Renal cortical epithelial cell (primary cell): Measurements from ENCODE around the gene SUPT3H. TPM values are rescaled to one million over a fixed set of nuclear protein-coding genes. Genes with fewer than 3 reads are reported as not detected.

Experiments
- DNase-seq: peaks from one replicate; pipeline ENCODE4 v3.0.0-alpha.2; 2011; ENCODE audit warnings: low read depth
- total RNA-seq: library from RNA; depleted of rRNA; stranded (reverse); fragments of >200 nt; gene quantifications from 2 replicates; pipeline ENCODE4 v1.2.3, GENCODE V29; 2014

Gene SUPT3H
- total RNA-seq = 24.8 and 43.0 TPM in 2 replicates

DNA sequence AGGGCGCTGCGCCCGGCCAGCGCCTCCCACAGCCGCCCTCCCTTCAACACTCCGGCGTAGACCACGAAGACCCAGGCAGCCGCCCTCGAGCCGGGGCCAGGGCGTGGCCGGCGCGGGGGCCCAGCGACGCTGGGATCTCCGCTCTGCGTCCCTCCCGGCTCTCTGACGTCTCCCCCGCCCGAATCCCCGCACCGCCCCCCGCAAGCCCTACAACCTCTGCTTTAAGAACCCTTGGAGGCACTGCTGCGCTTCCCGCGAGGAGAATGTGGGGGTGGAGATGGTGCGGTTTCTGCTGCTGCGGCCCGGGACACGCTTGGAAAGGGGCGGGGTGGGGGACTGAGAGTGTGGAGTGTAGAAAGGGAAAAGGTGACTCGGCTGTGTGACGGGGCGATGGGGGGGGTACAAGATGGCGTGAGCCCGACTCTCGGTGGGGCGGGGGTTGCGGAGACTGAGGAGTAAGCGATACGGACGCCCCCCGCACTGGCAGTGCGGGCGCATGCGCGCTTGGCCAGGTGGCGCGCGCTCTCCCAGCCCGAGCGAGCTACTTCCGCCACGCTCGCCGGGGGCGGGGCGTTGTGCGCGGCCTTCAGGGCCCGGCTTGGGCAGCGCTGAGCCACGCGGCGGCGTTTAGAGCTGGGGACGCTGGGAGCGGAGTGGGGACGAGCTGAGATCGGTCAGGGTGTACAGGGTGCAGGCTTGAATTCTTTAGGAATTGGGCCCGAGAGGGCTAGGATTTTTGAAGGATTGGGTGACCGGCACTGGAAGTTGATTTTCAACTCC, at the start of gene SUPT3H:
Gene SUPT3H (minus strand): TSS at position 381 of the 780 bp plus-strand sequence.
- DNase-seq = peak; percentile 74

DNA sequence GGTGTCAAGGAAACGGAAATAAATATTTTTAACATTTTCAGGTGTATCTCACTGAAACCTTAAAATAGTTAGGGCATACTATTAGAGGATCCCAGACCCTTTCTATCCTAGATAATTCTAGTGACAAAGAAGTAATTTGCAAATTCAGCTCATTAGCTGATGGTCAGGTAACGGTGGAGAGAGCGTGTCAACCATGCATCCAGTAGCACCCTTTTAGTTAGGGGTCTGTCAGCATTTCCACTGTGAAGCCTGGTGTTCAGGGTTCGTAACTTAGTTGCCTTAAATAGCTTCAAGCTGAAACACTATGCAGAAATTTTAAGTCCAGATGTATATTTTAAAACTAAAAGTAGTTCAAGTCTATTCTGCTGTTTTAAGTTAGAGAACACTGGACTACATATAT, 48.5 kb upstream of the SUPT3H start:
- no peak for DNase-seq

DNA sequence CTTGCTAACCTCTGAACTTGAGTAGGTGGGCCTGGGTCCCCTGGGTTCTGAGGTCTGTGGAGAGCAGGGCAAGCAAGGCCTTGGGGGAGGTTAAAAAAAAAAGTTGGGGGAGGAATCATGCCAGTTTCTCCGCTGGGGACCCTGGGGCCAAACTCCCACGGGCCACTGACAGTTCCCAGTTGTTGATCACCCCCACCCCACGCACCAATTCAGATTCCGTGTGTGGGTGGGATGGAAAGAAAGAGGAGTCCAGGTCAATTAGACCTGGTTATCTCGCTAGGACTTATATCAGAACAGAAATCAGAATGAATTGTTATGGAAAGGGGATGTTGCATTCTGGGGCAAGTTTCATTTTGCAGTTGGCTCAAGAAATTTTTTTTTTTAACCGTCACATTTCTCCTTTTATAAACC, 46.7 kb upstream of the SUPT3H start:
- no peak for DNase-seq

DNA sequence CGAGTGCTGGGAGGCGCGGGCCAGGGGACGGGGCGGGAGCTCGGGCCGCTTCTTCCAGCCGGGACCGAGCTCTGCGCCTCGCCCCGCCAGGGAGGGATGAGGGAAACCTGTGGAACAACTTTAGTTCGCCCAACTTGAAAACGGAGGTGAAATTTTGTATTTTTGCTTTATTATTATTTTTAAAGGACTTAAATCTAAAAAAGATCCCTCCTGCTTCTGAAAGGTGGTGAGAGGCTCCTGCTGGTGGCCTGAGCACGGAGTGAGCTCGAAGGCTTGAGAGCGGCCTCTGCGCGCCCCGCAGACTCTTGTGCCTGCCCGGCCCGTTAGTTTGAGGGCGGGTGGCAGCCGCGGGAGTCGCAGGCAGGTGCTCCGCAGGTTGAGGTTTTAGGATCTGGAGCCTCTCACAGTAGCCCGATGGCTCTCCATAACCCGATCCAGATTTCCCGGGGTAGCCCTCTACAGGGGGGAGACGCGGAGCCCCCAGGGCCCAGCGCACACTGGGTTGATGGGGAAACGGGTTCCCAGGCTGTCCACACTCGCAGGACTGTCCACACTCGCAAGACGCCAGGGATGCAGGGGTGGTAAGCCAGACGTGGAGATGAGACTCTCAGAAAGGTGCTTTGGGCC, 46.2 kb upstream of the SUPT3H start:
- DNase-seq = no peak

DNA sequence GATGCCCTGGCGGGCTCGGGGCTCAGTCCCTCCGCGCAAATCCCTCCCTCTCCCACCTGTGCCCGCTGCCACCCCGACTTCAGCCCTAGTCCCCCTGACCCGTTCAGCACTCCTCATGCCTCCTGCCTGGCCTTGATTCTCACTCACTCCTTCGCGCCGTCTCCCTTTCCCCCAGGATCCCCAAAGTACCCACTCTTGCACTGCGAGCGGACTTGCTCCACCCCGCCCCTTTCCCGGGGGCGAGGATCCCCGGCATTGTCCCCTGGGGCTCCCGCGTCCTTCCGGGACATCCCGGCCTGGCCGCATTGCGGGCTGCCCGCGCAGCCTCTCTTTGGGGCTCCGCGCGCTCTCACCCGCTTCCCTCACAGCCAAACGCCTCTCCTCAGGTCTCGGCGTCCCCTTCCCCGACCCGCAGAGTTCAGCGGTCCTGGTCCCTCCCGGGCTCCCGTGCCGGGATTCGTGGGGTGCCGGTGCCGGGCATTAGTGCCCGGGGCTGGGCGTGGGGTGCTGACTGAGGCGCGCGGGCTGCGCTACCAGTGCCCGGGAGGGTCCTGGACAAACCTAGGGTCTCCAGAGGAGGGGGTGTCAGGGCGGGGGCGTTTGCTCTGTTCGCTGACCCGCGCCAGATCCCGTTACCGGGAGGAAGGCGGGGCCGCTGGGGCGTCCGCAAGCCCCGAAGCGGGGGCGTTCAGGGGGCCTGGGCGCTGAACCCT, 45.5 kb upstream of the SUPT3H start:
- no peak for DNase-seq

DNA sequence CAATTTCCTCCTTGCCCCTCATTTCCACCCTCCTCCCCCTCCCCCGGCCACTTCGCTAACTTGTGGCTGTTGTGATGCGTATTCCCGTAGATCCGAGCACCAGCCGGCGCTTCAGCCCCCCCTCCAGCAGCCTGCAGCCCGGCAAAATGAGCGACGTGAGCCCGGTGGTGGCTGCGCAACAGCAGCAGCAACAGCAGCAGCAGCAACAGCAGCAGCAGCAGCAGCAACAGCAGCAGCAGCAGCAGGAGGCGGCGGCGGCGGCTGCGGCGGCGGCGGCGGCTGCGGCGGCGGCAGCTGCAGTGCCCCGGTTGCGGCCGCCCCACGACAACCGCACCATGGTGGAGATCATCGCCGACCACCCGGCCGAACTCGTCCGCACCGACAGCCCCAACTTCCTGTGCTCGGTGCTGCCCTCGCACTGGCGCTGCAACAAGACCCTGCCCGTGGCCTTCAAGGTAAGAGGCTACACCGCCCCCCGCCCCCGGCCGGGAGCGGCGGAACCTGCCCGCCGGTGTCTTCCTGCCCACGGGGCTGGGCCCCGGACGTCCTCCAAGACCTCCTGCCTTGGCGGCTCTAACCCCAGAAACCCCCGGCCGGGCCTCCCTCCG, 44.9 kb upstream of the SUPT3H start:
- no peak for DNase-seq

DNA sequence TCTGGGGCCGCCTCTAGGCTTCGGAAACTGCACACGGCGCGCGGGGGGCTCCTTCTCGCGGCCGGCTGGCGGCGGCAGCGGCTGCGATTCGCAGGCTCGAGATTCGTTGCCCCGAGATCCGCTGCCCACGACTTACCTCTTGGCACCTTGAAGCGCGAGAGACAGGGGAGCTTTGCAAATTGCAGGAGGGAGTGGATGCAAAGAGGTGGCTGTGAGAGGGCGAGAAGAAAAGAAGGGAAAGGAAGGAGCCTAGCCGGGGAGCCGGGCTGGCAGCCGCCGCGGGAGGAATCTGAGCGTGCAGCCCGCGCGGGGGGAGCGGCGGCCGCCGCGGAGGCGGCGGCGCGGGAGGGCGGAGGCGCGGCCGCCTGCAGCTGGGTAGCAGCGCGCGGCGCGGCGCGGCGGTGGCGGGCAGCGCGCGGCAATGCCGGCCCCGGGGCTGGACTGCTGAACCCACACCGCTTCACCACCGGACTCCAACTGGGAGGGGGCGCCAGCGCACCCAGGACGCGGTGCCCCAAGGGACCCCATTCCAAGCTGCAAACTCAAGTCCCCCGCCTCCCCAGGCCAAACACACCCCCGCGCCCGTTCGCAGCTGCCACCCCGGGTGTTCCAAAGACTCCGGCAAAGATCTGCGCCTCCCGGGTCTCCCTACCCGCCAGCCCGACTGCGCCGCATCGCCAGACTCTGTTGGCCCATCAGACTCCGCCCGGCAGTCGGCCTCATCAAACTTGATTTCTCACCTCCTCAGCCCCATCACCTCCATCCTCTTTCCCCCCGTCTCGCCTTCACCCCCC, 44.2 kb upstream of the SUPT3H start:
- peak; percentile 55 for DNase-seq

DNA sequence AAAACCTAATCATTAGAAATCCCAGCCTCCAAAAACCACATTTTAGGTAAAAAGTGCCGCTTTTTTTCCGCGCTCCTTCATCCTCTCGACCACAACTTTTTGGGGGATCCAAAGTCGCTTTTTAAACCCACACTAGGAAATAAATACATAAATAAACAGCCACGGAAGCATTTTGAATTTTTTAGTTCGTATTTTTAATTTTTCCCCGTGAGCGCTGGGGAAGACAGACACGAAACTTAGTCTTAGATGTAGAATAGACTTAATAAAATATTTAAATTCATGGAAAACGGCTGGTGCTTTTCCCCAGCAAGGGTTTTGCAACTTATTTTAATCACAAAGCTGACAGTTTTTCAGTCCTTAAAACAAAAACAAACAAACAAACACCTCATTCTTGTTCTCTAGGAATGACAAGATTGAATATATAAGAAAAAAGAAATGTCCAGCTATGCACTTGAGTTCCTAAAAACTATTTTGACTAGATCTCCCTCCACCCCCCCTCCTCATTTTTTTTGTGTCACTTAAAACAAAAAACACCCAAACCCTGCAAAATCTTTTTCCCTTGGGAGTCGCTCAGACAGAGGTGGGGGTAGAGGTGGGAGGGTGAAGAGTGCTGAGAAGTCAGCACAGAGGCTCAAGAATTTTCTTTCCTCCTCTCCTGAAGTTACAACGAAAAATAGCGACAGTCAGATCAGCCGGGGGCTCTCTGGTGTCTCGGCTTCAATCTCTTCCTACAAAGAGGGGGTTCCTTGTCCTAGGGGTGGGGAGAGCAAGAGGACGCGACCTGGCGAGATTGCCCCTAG, 43.4 kb upstream of the SUPT3H start:
- DNase-seq = no peak

DNA sequence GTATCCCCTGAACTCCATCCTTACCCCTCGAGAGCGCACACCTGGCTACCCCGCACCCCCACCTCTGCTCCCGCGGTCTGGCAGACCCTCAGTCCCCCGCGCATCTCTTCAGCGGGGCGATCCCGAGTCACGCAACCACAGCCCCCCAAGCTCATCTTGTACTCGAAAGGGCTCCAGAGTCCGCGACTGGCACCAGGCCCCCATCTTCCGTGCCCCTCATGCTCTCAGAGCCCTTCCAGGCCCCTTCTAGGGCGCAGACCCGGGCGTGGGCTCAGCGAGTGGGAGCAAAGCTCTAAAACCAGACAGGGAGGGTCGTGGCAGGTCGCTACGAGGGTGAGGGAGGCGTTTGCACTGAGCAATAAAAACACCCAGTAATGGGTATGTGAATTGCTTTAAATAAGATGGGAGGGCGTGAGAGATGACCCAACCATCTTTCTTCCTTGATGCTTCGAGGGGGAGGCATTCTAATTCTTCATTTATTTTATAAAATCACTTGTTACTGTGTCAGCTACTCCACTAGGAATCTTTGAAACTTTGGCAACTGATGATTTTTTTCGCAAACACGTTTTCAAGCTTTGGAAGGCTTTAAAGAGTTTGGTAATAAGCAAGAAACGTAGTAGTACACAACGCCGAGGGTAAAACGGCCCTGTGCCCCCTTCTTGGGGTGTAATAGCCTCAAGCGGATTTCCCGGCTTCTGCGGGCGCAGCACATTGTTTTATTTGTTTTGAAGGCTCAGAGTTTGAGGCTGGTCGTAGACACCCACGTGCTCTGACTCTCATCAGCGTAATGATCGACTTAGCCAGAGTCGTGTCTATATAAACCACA, 42.6 kb upstream of the SUPT3H start:
- peak; percentile 81 for DNase-seq

DNA sequence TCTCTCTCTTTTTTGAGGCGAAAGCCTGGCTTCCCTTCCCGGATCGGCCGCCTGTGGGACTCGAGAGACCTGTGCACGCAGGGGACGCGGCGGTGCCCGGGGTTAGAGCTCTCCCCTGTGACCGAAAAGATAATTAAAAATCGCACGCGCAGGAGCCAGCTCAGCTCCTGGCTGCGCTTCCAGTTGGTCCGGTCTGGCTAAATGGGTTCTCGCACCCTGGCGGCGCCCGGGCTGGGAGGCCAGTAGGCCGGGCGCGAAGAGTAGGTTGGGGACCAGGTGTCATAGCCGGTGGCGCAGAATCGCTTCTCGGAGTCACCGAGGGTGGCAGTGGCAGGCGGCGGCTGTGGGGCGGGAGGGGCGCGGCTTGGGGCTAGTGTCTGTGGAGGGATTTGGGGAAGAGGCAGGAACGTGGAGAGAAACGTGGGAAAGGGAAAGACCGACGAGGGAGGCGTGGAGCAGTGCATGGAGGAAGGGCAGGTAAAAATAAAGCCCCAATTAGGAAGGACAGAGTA, 41.9 kb upstream of the SUPT3H start:
- peak; percentile 44 for DNase-seq

DNA sequence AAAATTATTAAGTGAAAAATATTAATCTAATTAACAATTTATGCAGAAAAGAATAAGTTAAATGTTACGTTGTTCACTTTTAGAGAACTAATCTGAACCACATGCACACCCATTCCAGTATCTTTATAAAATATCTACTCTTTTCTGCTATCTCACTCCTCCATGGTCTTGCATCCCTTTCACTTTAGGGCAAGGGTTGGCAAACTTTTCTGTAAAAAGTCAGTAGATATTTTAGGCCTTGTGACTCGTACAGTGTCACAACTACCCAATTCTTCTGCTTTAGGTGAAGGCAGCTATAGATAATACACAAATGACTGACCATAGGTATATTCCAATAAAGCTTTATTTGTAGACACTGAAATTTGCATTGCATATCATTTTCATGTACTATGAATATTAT, 39.7 kb upstream of the SUPT3H start:
- DNase-seq = no peak

DNA sequence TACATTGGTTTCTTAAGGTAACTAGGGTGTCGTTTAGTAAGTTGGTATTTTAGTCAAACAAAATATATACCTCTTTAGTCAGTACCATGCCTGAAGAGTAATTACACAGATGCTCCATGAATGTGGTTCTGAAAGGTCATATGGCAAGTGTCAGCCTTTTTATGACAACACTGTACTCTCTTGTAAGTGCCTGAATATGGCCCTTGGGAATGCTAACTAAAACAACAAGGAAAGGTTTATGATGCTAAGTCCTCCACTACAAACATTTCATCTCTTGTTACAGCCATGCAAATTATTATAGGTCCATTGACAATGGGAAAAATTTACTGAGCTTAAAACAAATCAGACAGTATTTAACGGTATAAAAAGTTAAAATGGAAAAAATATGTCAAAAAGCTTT, 39.0 kb upstream of the SUPT3H start:
- peak; percentile 44 for DNase-seq

DNA sequence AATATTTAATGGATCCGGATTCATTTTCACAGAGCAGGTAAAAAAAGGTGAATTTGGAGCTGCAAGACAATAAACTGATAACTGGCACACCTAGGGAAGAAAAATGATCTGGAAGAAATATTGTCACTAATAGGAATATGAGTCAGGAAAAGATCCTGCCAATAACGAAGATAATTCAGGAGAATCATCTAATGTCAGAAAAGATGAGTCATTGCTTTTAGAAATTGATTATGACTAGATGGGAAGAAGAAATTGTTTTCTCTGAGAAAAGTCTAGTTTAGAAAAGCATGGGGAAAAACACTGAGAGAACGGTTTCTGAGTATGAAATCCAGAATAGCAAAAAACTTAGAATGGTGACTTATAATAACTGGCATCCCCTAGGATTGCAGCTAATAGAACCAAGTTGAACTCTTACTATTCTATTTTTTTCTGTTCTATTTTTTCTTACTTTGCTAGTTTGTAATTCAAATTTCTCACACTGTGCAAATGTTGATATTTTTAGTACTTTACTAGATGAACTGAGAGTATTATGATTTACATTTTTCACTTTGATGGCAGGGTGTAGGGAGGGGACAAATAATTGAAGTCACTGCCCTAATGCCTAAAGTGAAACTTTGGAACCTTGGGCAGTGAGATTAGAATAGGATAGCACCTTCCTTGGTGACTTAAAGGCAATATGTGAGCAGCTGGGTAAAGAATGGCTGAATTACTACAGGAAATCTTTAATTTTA, 38.2 kb upstream of the SUPT3H start:
- no peak for DNase-seq

DNA sequence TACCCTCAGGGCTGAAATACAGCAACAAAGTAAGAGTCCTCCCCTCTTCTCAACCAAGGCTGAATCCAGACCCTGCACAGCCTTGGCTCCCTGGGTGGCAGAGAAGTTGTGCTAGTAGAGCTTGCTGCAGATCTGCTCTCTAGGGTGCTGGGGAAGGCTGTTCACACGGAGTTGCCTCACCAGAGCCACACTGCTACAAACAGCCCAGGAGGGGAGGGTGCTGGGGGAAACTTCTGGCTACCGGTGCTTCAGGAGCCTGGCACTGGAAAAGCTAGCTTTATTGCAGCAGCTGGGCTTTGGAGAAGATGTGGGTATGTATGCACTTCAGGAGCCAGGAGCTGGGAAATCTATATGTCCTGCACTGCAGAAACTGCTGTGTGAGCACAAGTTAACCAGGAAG, 37.6 kb upstream of the SUPT3H start:
- no peak for DNase-seq

DNA sequence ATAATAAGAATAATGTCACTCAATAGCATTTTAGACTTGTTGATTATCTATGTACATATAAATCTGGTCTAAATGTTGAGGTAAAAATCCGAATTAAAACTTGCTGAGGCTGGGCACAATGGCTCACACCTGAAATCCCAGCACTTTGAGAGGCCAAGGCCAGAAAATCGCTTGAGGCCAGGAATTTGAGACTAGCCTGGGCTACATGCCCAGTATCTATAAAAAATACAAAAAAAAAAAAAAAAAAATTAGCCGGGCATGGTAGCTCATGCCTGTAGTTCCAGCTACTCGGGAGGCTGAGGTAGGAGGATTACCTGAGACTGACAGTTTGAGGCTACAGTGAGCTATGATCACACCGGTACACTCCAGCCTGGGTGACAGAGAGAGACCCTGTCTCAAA, 34.2 kb upstream of the SUPT3H start:
- DNase-seq = peak; percentile 36

DNA sequence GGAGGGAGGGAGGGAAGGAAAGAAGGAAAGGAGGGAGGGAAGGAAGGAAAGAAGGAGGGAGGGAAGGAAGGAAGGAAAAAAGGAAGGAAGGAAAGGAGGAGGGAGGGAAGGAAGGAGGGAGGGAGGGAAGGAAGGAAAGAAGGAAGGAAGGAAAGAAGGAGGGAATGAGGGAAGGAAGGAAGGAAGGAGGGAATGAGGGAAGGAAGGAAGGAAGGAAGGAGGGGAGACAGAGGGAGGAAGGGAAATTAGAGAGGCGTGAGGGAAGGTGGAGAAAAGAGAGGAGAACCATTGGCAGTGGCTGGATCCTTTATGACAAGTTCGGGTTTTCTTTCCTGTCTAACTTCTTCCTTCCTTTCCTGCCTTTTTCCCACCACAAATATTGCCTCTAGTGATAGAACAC, 22.3 kb upstream of the SUPT3H start:
- DNase-seq = no peak

DNA sequence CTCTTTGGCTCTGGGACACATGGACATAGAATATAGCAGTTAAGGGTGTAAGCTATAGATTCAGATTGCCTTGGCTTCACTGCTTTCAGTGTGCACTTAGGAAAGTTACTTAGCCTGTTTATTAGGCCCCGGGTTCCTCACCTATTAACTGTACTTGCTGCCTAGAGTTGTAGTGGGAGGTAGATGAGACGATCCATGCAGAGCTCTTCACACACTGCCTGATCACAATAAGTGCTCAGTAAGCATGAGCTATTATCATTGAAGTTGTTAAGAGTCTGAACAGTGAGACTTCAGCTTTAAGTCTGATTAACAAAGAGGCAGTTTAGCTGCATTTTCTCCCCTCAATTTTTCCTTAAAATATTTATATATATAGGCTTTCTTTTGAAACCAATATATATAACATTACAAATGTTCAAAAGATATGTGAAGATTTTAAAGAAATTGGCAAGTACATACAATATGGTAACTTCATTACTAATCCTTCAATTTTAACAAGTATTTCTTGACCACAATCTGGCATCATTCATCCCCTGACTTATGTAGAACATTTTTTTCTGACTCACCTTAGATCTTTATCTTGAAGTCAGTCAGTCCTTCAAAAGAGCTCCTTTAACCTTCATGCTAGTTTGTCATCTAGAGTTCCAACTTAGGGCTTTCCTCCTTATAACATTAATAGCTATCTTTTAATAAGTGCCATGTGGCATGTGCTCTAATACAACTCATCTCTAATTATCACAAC, 20.5 kb upstream of the SUPT3H start:
- no peak for DNase-seq

DNA sequence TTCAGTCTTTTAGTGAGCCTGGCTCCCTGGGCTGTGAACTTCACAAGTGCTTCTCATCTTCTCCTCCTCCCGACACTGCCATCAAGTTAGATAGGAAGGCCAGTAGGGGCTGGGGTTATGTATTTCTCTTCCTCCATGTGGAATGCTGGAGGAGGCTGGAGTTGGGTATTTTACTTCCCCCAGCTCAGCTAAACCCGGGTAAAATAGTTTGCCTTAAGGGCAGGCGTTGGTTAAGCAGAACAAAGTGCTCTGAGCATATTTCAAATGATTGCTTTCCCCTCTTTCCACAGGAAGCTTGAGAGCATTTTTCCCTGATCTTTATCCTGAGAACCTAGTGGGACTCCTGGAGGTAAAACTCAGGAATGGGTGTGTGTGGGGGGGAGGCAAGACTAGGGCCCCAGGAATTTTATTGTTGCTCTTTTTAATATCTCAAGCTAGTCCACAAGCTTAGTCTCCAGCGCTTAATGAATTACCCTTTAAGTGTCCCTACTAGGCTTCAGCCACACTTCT, 16.9 kb upstream of the SUPT3H start:
- DNase-seq = no peak
